Mesenchymal stem cell (in vitro differentiated cells and primary cell): ENCODE measurements around the gene LDHD.

ENCODE experiments used
- DNase-seq: peaks from one replicate; pipeline ENCODE4 v3.0.0-alpha.2; 2013
- H2AFZ ChIP-seq: one replicate; pipeline ENCODE4 v1.6.1; 2013; ENCODE audit warnings: low read depth, mild to moderate bottlenecking, control low read depth, inconsistent platforms, low read length, moderate library complexity
- H2AK5ac ChIP-seq: 2 replicates; pipeline ENCODE4 v1.6.1; 2013; ENCODE audit warnings: low read length, moderate library complexity, mild to moderate bottlenecking, inconsistent platforms; ENCODE audit not compliant: severe bottlenecking
- H2BK120ac ChIP-seq: one replicate; pipeline ENCODE4 v1.6.1; 2013; ENCODE audit warnings: low read depth, mild to moderate bottlenecking, inconsistent platforms, low read length, moderate library complexity
- H2BK12ac ChIP-seq, 2 experiments: one replicate each; pipeline ENCODE4 v1.6.1; 2013; ENCODE audit warnings: inconsistent platforms in 2 of 2, low read length in 2 of 2, mild to moderate bottlenecking in 2 of 2, moderate library complexity in 2 of 2, control low read depth in 1 of 2
- H2BK15ac ChIP-seq: one replicate; pipeline ENCODE4 v1.6.1; 2013; ENCODE audit warnings: mild to moderate bottlenecking, low read depth, inconsistent platforms; ENCODE audit not compliant: poor library complexity, severe bottlenecking
- H2BK5ac ChIP-seq: 2 replicates; pipeline ENCODE4 v1.6.1; 2013; ENCODE audit warnings: low read depth, mild to moderate bottlenecking, low read length, control low read depth, inconsistent platforms; ENCODE audit not compliant: poor library complexity, severe bottlenecking
- H3K14ac ChIP-seq, 2 experiments: one replicate each; pipeline ENCODE4 v1.6.1; 2013; ENCODE audit warnings: inconsistent platforms in 2 of 2, low read length in 2 of 2, control low read depth in 1 of 2, mild to moderate bottlenecking in 1 of 2, moderate library complexity in 1 of 2
- H3K18ac ChIP-seq, 2 experiments: one replicate each; pipeline ENCODE4 v1.6.1; 2013; ENCODE audit warnings: inconsistent platforms in 2 of 2, low read length in 2 of 2, control low read depth in 1 of 2, low read depth in 1 of 2, mild to moderate bottlenecking in 1 of 2
- H3K23ac ChIP-seq, 2 experiments: one replicate each; pipeline ENCODE4 v1.6.1; 2013; ENCODE audit warnings: inconsistent platforms in 2 of 2, low read length in 2 of 2, mild to moderate bottlenecking in 2 of 2, moderate library complexity in 2 of 2, control low read depth in 1 of 2
- H3K27ac ChIP-seq: 2 replicates; pipeline ENCODE4 v1.5.1; 2013; ENCODE audit warnings: mild to moderate bottlenecking, moderate library complexity, low read length, control low read depth, inconsistent platforms; ENCODE audit not compliant: poor library complexity, severe bottlenecking
- H3K27me3 ChIP-seq, 2 experiments: 2 replicates each; pipeline versions ENCODE4 v1.6.1 to v1.7.0; 2013; ENCODE audit warnings: low read length in 2 of 2, mild to moderate bottlenecking in 2 of 2, moderate library complexity in 2 of 2, control low read depth in 1 of 2, inconsistent platforms in 1 of 2; ENCODE audit not compliant: control insufficient read depth in 1 of 2, insufficient read depth in 1 of 2
- H3K36me3 ChIP-seq, 2 experiments: 2 replicates each; pipeline versions ENCODE4 v1.6.1 to v1.7.0; 2013; ENCODE audit warnings: low read length in 2 of 2, control low read depth in 1 of 2, inconsistent platforms in 1 of 2, low read depth in 1 of 2, mild to moderate bottlenecking in 1 of 2; ENCODE audit not compliant: insufficient read depth in 2 of 2, control insufficient read depth in 1 of 2
- H3K4ac ChIP-seq, 2 experiments: one replicate each; pipeline ENCODE4 v1.6.1; 2013; ENCODE audit warnings: inconsistent platforms in 2 of 2, low read length in 2 of 2, mild to moderate bottlenecking in 2 of 2, moderate library complexity in 2 of 2, control low read depth in 1 of 2, low read depth in 1 of 2
- H3K4me1 ChIP-seq: 2 replicates; pipeline ENCODE4 v1.6.1; 2013; ENCODE audit warnings: low read depth, low read length, control low read depth; ENCODE audit not compliant: control insufficient read depth, insufficient read depth
- H3K4me2 ChIP-seq: 2 replicates; pipeline ENCODE4 v1.6.1; 2013; ENCODE audit warnings: low read length, mild to moderate bottlenecking, inconsistent platforms; ENCODE audit not compliant: poor library complexity, severe bottlenecking
- H3K4me3 ChIP-seq, 2 experiments: 2 replicates each; pipeline versions ENCODE4 v1.5.1 to v1.7.0; 2013; ENCODE audit warnings: low read length in 2 of 2, mild to moderate bottlenecking in 2 of 2, control low read depth in 1 of 2, low read depth in 1 of 2; ENCODE audit not compliant: insufficient read depth in 1 of 2
- H3K79me1 ChIP-seq: replicated peaks from 2 replicates; pipeline ENCODE4 v1.6.1; 2013; ENCODE audit warnings: mild to moderate bottlenecking, control low read depth, low read length, inconsistent platforms; ENCODE audit not compliant: poor library complexity, severe bottlenecking
- H3K9ac ChIP-seq: 2 replicates; pipeline ENCODE4 v1.7.0; 2013; ENCODE audit warnings: mild to moderate bottlenecking, low read length, moderate library complexity
- H3K9me3 ChIP-seq: 2 replicates; pipeline ENCODE4 v1.7.0; 2013; ENCODE audit warnings: mild to moderate bottlenecking, low read length; ENCODE audit not compliant: control insufficient read depth
- H4K8ac ChIP-seq: one replicate; pipeline ENCODE4 v1.6.1; 2013; ENCODE audit warnings: inconsistent platforms, mild to moderate bottlenecking, low read length, moderate library complexity
- H4K91ac ChIP-seq: one replicate; pipeline ENCODE4 v1.6.1; 2013; ENCODE audit warnings: mild to moderate bottlenecking, low read length, inconsistent platforms
- WGBS: methylation state at CpG from one replicate; pipeline ENCODE4 v1.1.7; 2013; ENCODE audit warnings: mixed read lengths; 5-methylcytosine and 5-hydroxymethylcytosine counted together

LDHD gene

GRCh38 chr16:75088934-75089333 lies 27.6 kb downstream of the LDHD start:
- Histone ChIP-seq H2BK15ac (no peak overlapping the region), H3K18ac (peak overlapping the region in 1 of 2 experiments; percentile 48), H2BK120ac (no peak overlapping the region), H3K27ac (no peak overlapping the region), H3K14ac (no peak overlapping the region), H2BK12ac (no peak overlapping the region), H4K8ac (no peak overlapping the region), H3K36me3 (peaks cover 0 to 5% of the 10 kb centered on the region in 2 experiments), H2AFZ (no peak overlapping the region), H3K9ac (no peak overlapping the region), H3K4me2 (no peak overlapping the region), H3K79me1 (peaks cover 47% of the 10 kb centered on the region), H2AK5ac (no peak overlapping the region), H3K4me1 (peaks cover 10% of the 10 kb centered on the region), H2BK5ac (no peak overlapping the region), H3K4me3 (no peak overlapping the region), H3K27me3 (no peaks in the 10 kb centered on the region), H3K23ac (no peak overlapping the region), H3K9me3 (no peaks in the 10 kb centered on the region), H3K4ac (no peak overlapping the region), H4K91ac (no peak overlapping the region)
- 94% methylated on average over 6 of the region's 8 CpGs for WGBS
- no peak for DNase-seq

DNA sequence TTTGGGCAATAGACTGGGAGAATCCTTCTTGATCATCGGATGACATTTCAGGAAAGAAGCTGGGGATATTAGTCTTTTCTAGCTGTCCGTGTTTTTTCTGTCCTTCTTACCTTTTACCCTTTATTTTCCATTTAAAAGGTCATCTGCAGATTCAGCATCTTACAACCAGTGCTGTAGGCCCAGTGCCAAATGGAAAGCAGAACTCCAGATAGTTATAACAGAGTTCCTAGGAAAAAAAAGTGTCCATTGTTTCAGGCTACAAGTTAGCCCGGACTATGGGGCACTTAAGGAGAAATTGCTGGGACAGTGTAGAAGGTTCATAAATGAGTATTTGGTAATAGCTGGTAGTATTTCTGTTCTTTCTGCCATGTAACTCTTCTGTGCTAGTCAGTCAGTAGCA lies 28.4 kb downstream of the LDHD start:
- H3K18ac ChIP-seq, result no peak overlapping the region
- H3K27ac ChIP-seq, result no peak overlapping the region
- H2BK15ac ChIP-seq, result no peak overlapping the region
- H3K4me1 ChIP-seq, result peaks cover 11% of the 10 kb centered on the region
- H3K9ac ChIP-seq, result peak overlapping the region; percentile 53
- H3K23ac ChIP-seq, result no peak overlapping the region
- H2BK5ac ChIP-seq, result no peak overlapping the region
- no peak overlapping the region for H3K14ac ChIP-seq
- H3K9me3 ChIP-seq, result no peaks in the 10 kb centered on the region
- 96% methylated on average over 3 of the region's 3 CpGs for WGBS
- no peak overlapping the region for H3K4ac ChIP-seq
- no peak overlapping the region for H4K91ac ChIP-seq
- H2BK120ac ChIP-seq, result no peak overlapping the region
- no peaks in the 10 kb centered on the region for H3K27me3 ChIP-seq
- peak overlapping the region in 1 of 2 experiments; percentile 61 for H3K4me3 ChIP-seq
- no peak overlapping the region for H4K8ac ChIP-seq
- H2AK5ac ChIP-seq, result no peak overlapping the region
- peaks cover 45% of the 10 kb centered on the region for H3K79me1 ChIP-seq
- H2AFZ ChIP-seq, result no peak overlapping the region
- DNase-seq, result no peak
- no peak overlapping the region for H3K4me2 ChIP-seq
- no peaks in the 10 kb centered on the region for H3K36me3 ChIP-seq
- no peak overlapping the region for H2BK12ac ChIP-seq

GRCh38 chr16:75087375-75087979 lies 29.1 kb downstream of the LDHD start:
- H2AK5ac ChIP-seq, result no peak overlapping the region
- H3K36me3 ChIP-seq, result no peaks in the 10 kb centered on the region
- no peak overlapping the region for H3K23ac ChIP-seq
- peak overlapping the region; percentile 51 for H2BK120ac ChIP-seq
- H3K14ac ChIP-seq, result peak overlapping the region in 1 of 2 experiments; percentile 92
- peaks cover 42% of the 10 kb centered on the region for H3K79me1 ChIP-seq
- no peak overlapping the region for H2BK5ac ChIP-seq
- H4K8ac ChIP-seq, result peak overlapping the region; percentile 62
- no peak overlapping the region for H2BK15ac ChIP-seq
- H3K27me3 ChIP-seq, result no peaks in the 10 kb centered on the region
- H3K4me1 ChIP-seq, result peaks cover 11% of the 10 kb centered on the region
- H3K27ac ChIP-seq, result no peak overlapping the region
- H3K4ac ChIP-seq, result peak overlapping the region; percentile 65 to 82
- peak overlapping the region; percentile 59 to 97 for H2BK12ac ChIP-seq
- H3K18ac ChIP-seq, result peak overlapping the region; percentile 75 to 88
- H4K91ac ChIP-seq, result peak overlapping the region; percentile 76
- H3K4me2 ChIP-seq, result no peak overlapping the region
- no peak overlapping the region for H2AFZ ChIP-seq
- no peaks in the 10 kb centered on the region for H3K9me3 ChIP-seq
- H3K9ac ChIP-seq, result peak overlapping the region; percentile 53
- 59% methylated on average over 10 of the region's 10 CpGs for WGBS
- H3K4me3 ChIP-seq, result peak overlapping the region in 1 of 2 experiments; percentile 61
- peak; percentile 89 for DNase-seq

DNA sequence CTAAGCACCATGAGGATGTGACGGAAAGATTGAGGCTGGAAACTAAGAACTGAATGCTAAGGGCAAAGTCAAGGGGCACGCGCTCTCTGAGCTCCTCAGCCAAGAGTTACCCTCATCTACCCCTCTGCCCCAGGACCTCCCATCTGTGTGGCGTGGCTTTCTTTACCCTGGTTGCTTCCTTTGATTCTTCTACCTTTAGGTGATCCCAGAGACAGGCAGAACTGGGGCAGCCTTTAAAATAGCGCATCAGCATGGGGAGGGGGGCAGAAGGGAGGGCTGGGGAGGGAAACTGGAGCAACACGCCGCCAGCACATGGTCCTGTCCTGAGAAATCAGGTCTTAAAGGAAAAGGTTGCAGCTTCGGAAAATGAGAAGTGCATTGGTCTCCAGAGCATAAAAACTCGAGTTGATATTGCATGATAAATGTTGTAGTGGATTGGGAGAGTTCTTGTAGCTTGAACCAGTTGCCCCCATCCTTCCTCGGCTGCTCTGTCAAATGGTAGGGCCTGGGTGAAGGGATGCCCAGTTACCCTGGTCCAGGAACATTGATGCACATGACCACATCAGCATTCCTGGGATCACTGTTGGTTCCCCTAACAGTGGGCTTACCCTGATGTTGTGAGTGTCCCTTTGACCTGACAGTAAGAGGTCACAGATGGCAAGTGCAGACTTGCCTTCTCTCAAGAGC lies 29.7 kb downstream of the LDHD start:
- no peak overlapping the region for H4K91ac ChIP-seq
- no peak overlapping the region for H2AFZ ChIP-seq
- H2BK12ac ChIP-seq, result peak overlapping the region; percentile 28 to 59
- no peaks in the 10 kb centered on the region for H3K27me3 ChIP-seq
- H3K79me1 ChIP-seq, result peaks cover 45% of the 10 kb centered on the region
- no peaks in the 10 kb centered on the region for H3K36me3 ChIP-seq
- no peak overlapping the region for H2AK5ac ChIP-seq
- no peak overlapping the region for H3K9ac ChIP-seq
- no peak overlapping the region for H3K4me3 ChIP-seq
- H3K14ac ChIP-seq, result peak overlapping the region in 1 of 2 experiments; percentile 73
- peak overlapping the region; percentile 45 for H4K8ac ChIP-seq
- no peak overlapping the region for H3K4me2 ChIP-seq
- no peak overlapping the region for H3K23ac ChIP-seq
- H2BK5ac ChIP-seq, result no peak overlapping the region
- no peaks in the 10 kb centered on the region for H3K9me3 ChIP-seq
- 90% methylated on average over 10 of the region's 10 CpGs for WGBS
- no peak for DNase-seq
- no peak overlapping the region for H2BK120ac ChIP-seq
- peaks cover 11% of the 10 kb centered on the region for H3K4me1 ChIP-seq
- H3K4ac ChIP-seq, result peak overlapping the region in 1 of 2 experiments; percentile 64
- H2BK15ac ChIP-seq, result no peak overlapping the region
- no peak overlapping the region for H3K27ac ChIP-seq
- peak overlapping the region; percentile 57 to 67 for H3K18ac ChIP-seq
